NCI-H510A (cell line): Measurements from ENCODE around the gene HDAC10.

Experiments used
- DNase-seq: peaks from one replicate; lab custom pipeline; 2025; lab: John Stamatoyannopoulos, UW

HDAC10 gene

GRCh38 chr22:50200461-50201190, 50.4 kb downstream of the HDAC10 start, which contains the start of gene SELENOO:
SELENOO (plus strand) TSS chr22:50201011; CDS start chr22:50201037, 26 bp downstream.
- DNase-seq, result peak; percentile 47

GRCh38 chr22:50199829-50200460, 51.1 kb downstream of the HDAC10 start:
- no peak for DNase-seq

DNA sequence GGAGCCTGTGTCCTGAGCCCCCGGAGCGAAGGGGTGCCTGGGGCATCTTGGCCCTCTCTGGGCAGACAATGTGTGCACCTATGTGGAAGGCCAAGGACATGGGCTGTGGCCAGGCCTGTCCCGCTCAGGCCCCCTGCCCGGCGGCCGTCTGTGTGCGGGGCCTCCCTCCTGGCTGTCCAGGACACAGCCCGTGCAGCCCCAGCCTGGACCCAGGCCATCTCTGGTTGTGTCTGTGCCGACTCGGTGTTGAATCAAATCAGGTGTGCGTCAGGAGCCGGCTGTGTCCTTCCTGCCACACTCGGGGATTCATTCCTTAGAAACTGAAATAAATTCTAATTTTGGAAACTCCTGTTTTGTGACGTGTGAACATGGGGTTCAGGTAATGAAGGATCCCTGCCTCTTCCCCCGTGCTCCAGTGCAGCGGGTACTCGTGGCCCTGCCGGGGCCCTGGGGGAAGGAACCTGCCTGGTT, 51.8 kb downstream of the HDAC10 start:
- no peak for DNase-seq

GRCh38 chr22:50198624-50199017, 52.4 kb downstream of the HDAC10 start:
- no peak for DNase-seq

- no peak for DNase-seq
These were observed 53.0 kb downstream of the HDAC10 start for GRCh38 chr22:50197856-50198623.

DNA sequence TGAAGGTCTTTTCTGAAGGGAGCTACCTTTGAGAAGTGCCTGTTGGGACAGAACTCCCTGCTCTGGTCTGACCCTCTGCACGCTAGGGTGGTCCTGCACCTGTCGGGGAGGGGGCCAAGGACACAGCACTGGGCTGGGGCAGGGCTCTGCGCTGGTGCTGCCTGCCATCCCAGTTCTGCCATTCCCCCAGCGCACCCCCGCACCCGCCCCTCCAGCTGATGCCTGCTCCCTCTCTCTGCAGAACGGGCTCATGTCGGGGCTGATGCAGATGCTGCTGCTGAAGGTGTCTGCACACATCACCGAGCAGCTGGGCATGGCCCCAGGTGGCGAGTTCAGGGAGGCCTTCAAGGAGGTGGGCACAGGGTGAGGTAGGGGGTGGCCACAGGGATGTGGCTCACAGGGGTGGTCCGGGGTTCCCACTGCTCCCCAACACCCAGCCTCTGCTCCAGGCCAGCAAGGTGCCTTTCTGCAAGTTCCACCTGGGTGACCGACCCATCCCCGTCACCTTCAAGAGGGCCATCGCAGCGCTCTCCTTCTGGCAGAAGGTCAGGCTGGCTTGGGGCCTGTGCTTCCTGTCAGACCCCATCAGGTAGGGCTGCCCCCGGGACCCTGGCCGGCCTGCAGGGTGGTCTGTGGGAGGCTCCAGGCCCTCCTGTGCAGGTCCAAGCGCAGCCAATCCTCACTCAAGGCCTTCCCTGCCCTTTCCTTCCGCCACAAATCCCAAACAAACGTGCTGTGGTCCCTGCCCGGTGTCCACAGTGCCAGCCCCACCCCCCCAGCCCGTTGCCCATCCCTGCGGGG, 53.9 kb downstream of the HDAC10 start:
- no peak for DNase-seq

- DNase-seq, result no peak
These were observed 54.8 kb downstream of the HDAC10 start for GRCh38 chr22:50196256-50196655.
